ENCODE measurements around the gene SRSF6. TPM values are rescaled to one million over a fixed set of nuclear protein-coding genes. Genes with fewer than 3 reads are reported as not detected.

SRSF6 gene
- total and polyA plus RNA-seq, 10 of the 15 experiments (the other 5 are each of a cell fraction or from before 2014, with no cell fraction given) = 57.2 to 191 (median 108) TPM

- peaks cover 0 to 1% of the 10 kb centered on the region in 2 experiments; a peak in 2 of 4 replicates for H3K27me3 ChIP-seq (replicated peaks in 1 of 2; ENCODE audit: control insufficient read depth in 2 of 2, insufficient read depth in 2 of 2, low read length in 1 of 2)
- H3K4me2 ChIP-seq (ENCODE audit: control insufficient read depth, insufficient read depth) = peak overlapping the region; percentile 79
- peaks cover 2% of the 10 kb centered on the region for H3K79me2 ChIP-seq (ENCODE audit: control insufficient read depth, insufficient read depth, low read length)
- no TSS peak for BruUV-seq (replicated peaks)
- whole genome bisulfite sequencing (ENCODE audit: insufficient coverage, insufficient replicate concordance, low lambda C conversion rate, missing lambda C conversion rate) = 52% methylated on average over 10 of the region's 10 CpGs
- H3K9me3 ChIP-seq (replicated peaks; ENCODE audit: control insufficient read depth, insufficient read depth, low read length) = no peaks in the 10 kb centered on the region
- no peaks in the 10 kb centered on the region for H4K20me1 ChIP-seq (ENCODE audit: control insufficient read depth, insufficient read depth)
- no peak for FAIRE-seq
- ChIA-PET RAD21 (ENCODE audit: unreplicated experiment) (interaction anchor here (0.7 to 1.5 kb wide), 2 partner anchors 9 to 55 kb away, joined by 3 to 8 read pairs; partner anchors contain the start of gene SRSF6), SMC1A (ENCODE audit: uncharacterized antibody, unreplicated experiment) (no interaction called here), CTCF (interaction anchor here (1.1 to 1.2 kb wide), 2 partner anchors 10 to 65 kb away, joined by 3 to 4 read pairs; no protein-coding TSS in a partner anchor), POLR2A (interaction anchor here (2.1 kb wide), 1 partner anchor 56 kb away, joined by 6 read pairs; the partner anchor contains the start of gene SRSF6)
- H3K36me3 ChIP-seq (ENCODE audit: control insufficient read depth in 2 of 2, insufficient read depth in 2 of 2, low read length in 1 of 2) = no peaks in the 10 kb centered on the region
- H3K9ac ChIP-seq (ENCODE audit: control insufficient read depth, insufficient read depth, low read length) = peak overlapping the region; percentile 57
- H3K4me1 ChIP-seq (ENCODE audit: control insufficient read depth, insufficient read depth, low read length) = peaks cover 3% of the 10 kb centered on the region; the same call in 1 of the 2 replicates
- in situ Hi-C loops (cut with MboI) (no loop called here), intact Hi-C loops (cut with micrococcal nuclease; ENCODE audit: unreplicated experiment) (loop anchor here (5.0 kb wide), 1 partner anchor 56 kb away; the partner anchor contains the start of gene SRSF6)
- peak overlapping the region; percentile 73 for H2AFZ ChIP-seq (ENCODE audit: control insufficient read depth, low read depth, low read length)
- no peak for DNase-seq (ENCODE audit: low read depth, low spot score)
- ATAC-seq = peak; percentile 3
- H3K4me3 ChIP-seq = peak overlapping the region; percentile 54
- 0 out of 2 replicates have a peak overlapping the region, but pooled peaks have one; percentile 24 for H3K27ac ChIP-seq (ENCODE audit: control insufficient read depth, insufficient read depth)
- TF ChIP-seq MYB (IDR thresholded peaks at IDR 0.05; ENCODE audit: borderline replicate concordance, low read depth, low read length) (no peak), ZNF622 (IDR thresholded peaks at IDR 0.05) (no peak), ETV6 (conservative IDR thresholded peaks at IDR 0.05 in 1 of 2, IDR thresholded peaks at IDR 0.05 in 1 of 2; ENCODE audit: borderline replicate concordance in 1 of 2, low read depth in 1 of 2) (no peak), RAD51 (IDR thresholded peaks at IDR 0.05) (no peak), TCF12 (IDR thresholded peaks at IDR 0.05; ENCODE audit: low read depth, low read length) (no peak), JUNB (IDR thresholded peaks at IDR 0.05) (no peak), NBN (IDR thresholded peaks at IDR 0.05) (no peak), TBL1XR1 (IDR thresholded peaks at IDR 0.05; ENCODE audit: low read depth, low read length) (no peak), CHD2 (IDR thresholded peaks at IDR 0.05; ENCODE audit: borderline replicate concordance, low read depth, low read length) (no peak), IRF3 (IDR thresholded peaks at IDR 0.05) (no peak), TARDBP (IDR thresholded peaks at IDR 0.05; ENCODE audit: borderline replicate concordance) (no peak), USF1 (IDR thresholded peaks at IDR 0.05; ENCODE audit: borderline replicate concordance, extremely low read length, insufficient read depth, low read depth, low read length) (no peak), MAX (IDR thresholded peaks at IDR 0.05; ENCODE audit: low read depth, low read length) (no peak), CBX3 (IDR thresholded peaks at IDR 0.05; ENCODE audit: borderline replicate concordance, low read depth) (no peak), CHD4 (IDR thresholded peaks at IDR 0.05) (no peak)
- TF ChIP-seq, protein P1, sequence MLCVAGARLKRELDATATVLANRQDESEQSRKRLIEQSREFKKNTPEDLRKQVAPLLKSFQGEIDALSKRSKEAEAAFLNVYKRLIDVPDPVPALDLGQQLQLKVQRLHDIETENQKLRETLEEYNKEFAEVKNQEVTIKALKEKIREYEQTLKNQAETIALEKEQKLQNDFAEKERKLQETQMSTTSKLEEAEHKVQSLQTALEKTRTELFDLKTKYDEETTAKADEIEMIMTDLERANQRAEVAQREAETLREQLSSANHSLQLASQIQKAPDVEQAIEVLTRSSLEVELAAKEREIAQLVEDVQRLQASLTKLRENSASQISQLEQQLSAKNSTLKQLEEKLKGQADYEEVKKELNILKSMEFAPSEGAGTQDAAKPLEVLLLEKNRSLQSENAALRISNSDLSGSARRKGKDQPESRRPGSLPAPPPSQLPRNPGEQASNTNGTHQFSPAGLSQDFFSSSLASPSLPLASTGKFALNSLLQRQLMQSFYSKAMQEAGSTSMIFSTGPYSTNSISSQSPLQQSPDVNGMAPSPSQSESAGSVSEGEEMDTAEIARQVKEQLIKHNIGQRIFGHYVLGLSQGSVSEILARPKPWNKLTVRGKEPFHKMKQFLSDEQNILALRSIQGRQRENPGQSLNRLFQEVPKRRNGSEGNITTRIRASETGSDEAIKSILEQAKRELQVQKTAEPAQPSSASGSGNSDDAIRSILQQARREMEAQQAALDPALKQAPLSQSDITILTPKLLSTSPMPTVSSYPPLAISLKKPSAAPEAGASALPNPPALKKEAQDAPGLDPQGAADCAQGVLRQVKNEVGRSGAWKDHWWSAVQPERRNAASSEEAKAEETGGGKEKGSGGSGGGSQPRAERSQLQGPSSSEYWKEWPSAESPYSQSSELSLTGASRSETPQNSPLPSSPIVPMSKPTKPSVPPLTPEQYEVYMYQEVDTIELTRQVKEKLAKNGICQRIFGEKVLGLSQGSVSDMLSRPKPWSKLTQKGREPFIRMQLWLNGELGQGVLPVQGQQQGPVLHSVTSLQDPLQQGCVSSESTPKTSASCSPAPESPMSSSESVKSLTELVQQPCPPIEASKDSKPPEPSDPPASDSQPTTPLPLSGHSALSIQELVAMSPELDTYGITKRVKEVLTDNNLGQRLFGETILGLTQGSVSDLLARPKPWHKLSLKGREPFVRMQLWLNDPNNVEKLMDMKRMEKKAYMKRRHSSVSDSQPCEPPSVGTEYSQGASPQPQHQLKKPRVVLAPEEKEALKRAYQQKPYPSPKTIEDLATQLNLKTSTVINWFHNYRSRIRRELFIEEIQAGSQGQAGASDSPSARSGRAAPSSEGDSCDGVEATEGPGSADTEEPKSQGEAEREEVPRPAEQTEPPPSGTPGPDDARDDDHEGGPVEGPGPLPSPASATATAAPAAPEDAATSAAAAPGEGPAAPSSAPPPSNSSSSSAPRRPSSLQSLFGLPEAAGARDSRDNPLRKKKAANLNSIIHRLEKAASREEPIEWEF (IDR thresholded peaks at IDR 0.05; ENCODE audit: insufficient replicate concordance, low read depth, low read length) = no peak
Measured at GRCh38 chr20:43513372-43513930, 55.8 kb downstream of the SRSF6 start.
